A549 (cell line): ENCODE measurements around the gene ECEL1. TPM values are rescaled to one million over a fixed set of nuclear protein-coding genes. Genes with fewer than 3 reads are reported as not detected.

Experiments used
- ATAC-seq, 2 experiments: fragments of 200-7000 bp in 1 of 2; fragments of >200 bp in 1 of 2; cut with Nextera tagmentation in 1 of 2; cut with Tn5 transposase in 1 of 2; 3 replicates each; pipeline versions ENCODE4 v1.8.0 to v1.9.1; 2018 to 2020; ENCODE audit warnings: mild to moderate bottlenecking in 1 of 2, moderate library complexity in 1 of 2
- CTCF ChIA-PET: fragments of 300-600 bp; sonication (Branson Sonifier 250); formaldehyde crosslinking; extraction: SDS; loops from one replicate; lab custom pipeline; 2021; ENCODE audit warnings: antibody characterized with exemption, inconsistent platforms; lab: Yijun Ruan, JAX
- POLR2A ChIA-PET: fragments of 350-600 bp; formaldehyde crosslinking; extraction: SDS; loops from one replicate; lab custom pipeline; 2021; ENCODE audit warnings: antibody characterized with exemption, inconsistent platforms; lab: Yijun Ruan, JAX
- DNase-seq, 2 experiments: peaks; one replicate each; pipeline versions ENCODE4 v3.0.0 to v3.0.0-alpha.2; 2011 to 2016; ENCODE audit warnings: low read depth in 1 of 2, low spot score in 1 of 2
- FAIRE-seq: peaks from 2 replicates; lab custom pipeline; 2011; peaks lifted over from hg19 to GRCh38; lab: Jason Lieb, UNC
- H3K27ac ChIP-seq, 2 experiments: fragments of >200 bp; sonication (Bioruptor Twin); formaldehyde crosslinking; 3 replicates each; pipeline ENCODE4 v1.5.1; 2016 to 2017
- H3K4me1 ChIP-seq: fragments of >200 bp; sonication (Bioruptor Twin); formaldehyde crosslinking; 3 replicates; pipeline ENCODE4 v1.6.1; 2016
- H3K4me2 ChIP-seq: fragments of >200 bp; sonication (Bioruptor Twin); formaldehyde crosslinking; 3 replicates; pipeline ENCODE4 v1.6.1; 2016
- H3K4me3 ChIP-seq: fragments of >200 bp; sonication (Bioruptor Twin); formaldehyde crosslinking; 3 replicates; pipeline ENCODE4 v1.5.1; 2016
- H3K9me3 ChIP-seq: fragments of >200 bp; sonication (Bioruptor Twin); formaldehyde crosslinking; 3 replicates; pipeline ENCODE4 v1.6.1; 2016
- BHLHE40 ChIP-seq: IDR thresholded peaks from 2 replicates; pipeline ENCODE4 v1.6.1; 2012; ENCODE audit warnings: low read depth, low read length, inconsistent platforms
- CHD2 ChIP-seq: fragments of 150-350 bp; IDR thresholded peaks from 2 replicates; pipeline ENCODE4 v1.6.1; 2014; ENCODE audit warnings: low read length; ENCODE audit not compliant: partially characterized antibody
- CHD4 ChIP-seq: fragments of 200-600 bp; sonication (generic); IDR thresholded peaks from 2 replicates; pipeline ENCODE4 v1.6.1; 2016; ENCODE audit warnings: antibody characterized with exemption, mild to moderate bottlenecking, borderline replicate concordance
- ESRRA ChIP-seq: fragments of 150-350 bp; IDR thresholded peaks from 2 replicates; pipeline ENCODE4 v1.6.1; 2014; ENCODE audit warnings: mild to moderate bottlenecking, low read length, borderline replicate concordance
- FOSB ChIP-seq: fragments of 250-450 bp; sonication (Bioruptor Pico); IDR thresholded peaks from 2 replicates; pipeline ENCODE4 v1.5.0; 2020; ENCODE audit warnings: mild to moderate bottlenecking, moderate library complexity
- FOSL2 ChIP-seq, 2 experiments: fragments of 450-650 bp in 1 of 2; fragments of >200 bp in 1 of 2; sonication (Bioruptor Twin) in 1 of 2; formaldehyde crosslinking; IDR thresholded peaks; 2 replicates each; pipeline versions ENCODE4 v1.5.0 to v1.6.1; 2016 to 2020; ENCODE audit warnings: mild to moderate bottlenecking in 1 of 2, moderate library complexity in 1 of 2
- HDAC2 ChIP-seq: fragments of 200-600 bp; sonication (generic); IDR thresholded peaks from 2 replicates; pipeline ENCODE4 v1.6.1; 2016
- HMGXB4 ChIP-seq: fragments of 250-450 bp; sonication (Bioruptor Pico); IDR thresholded peaks from 2 replicates; pipeline ENCODE4 v1.5.0; 2021; ENCODE audit warnings: mild to moderate bottlenecking, moderate library complexity, borderline replicate concordance
- KDM1A ChIP-seq: fragments of 200-600 bp; sonication (generic); IDR thresholded peaks from 2 replicates; pipeline ENCODE4 v1.6.1; 2016; ENCODE audit warnings: low read depth, mild to moderate bottlenecking
- MAZ ChIP-seq: fragments of 150-350 bp; IDR thresholded peaks from 2 replicates; pipeline ENCODE4 v1.6.1; 2014; ENCODE audit warnings: antibody characterized with exemption, low read depth, low read length, borderline replicate concordance
- NPAS2 ChIP-seq: fragments of 250-450 bp; sonication (Bioruptor Pico); IDR thresholded peaks from 2 replicates; pipeline ENCODE4 v1.8.0; 2022; ENCODE audit warnings: mild to moderate bottlenecking, moderate library complexity, borderline replicate concordance
- RAD21 ChIP-seq, 2 experiments: fragments of >200 bp in 1 of 2; sonication (Bioruptor Twin) in 1 of 2; formaldehyde crosslinking in 1 of 2; IDR thresholded peaks in 1 of 2; conservative IDR thresholded peaks in 1 of 2; 2 replicates in 1 of 2; 3 replicates in 1 of 2; pipeline ENCODE4 v1.6.1; 2012 to 2018; ENCODE audit warnings: inconsistent platforms in 1 of 2
- RARB ChIP-seq: fragments of 250-450 bp; sonication (Bioruptor Pico); IDR thresholded peaks from 2 replicates; pipeline ENCODE4 v1.8.0; 2021; ENCODE audit warnings: mild to moderate bottlenecking, moderate library complexity
- SMC3 ChIP-seq: fragments of >200 bp; sonication (Bioruptor Twin); formaldehyde crosslinking; IDR thresholded peaks from 3 replicates; pipeline ENCODE4 v1.6.1; 2018; ENCODE audit warnings: inconsistent platforms
- SREBF2 ChIP-seq: fragments of 450-650 bp; IDR thresholded peaks from 2 replicates; pipeline ENCODE4 v1.6.1; 2014; ENCODE audit warnings: mild to moderate bottlenecking, moderate library complexity
- TP53 ChIP-seq: fragments of 250-450 bp; sonication (Bioruptor Pico); IDR thresholded peaks from 2 replicates; pipeline ENCODE4 v1.5.0; 2021; ENCODE audit warnings: mild to moderate bottlenecking, moderate library complexity
- ZNF302 ChIP-seq: fragments of 250-450 bp; sonication (Bioruptor Pico); IDR thresholded peaks from 2 replicates; pipeline ENCODE4 v1.9.0; 2021; ENCODE audit warnings: inconsistent platforms, mild to moderate bottlenecking, moderate library complexity
- whole genome bisulfite sequencing: methylation state at CpG from one replicate; pipeline ENCODE4 v1.1.6; 2017; ENCODE audit errors: missing lambda C conversion rate; 5-methylcytosine and 5-hydroxymethylcytosine counted together
- polyA plus RNA-seq, 4 experiments: library from polyadenylated mRNA; depleted of rRNA in 3 of 4; stranded (reverse); fragments of >200 nt; fragmentation: RNase III in 1 of 4; extraction: RNeasy Plus Mini Kit Qiagen cat#74134 plus additional on column Dnase treatment in 1 of 4; gene quantifications; 2 replicates in 3 of 4; 3 replicates in 1 of 4; pipeline ENCODE4 v1.2.3, GENCODE V29; 2011 to 2017
- TF ChIP-seq, protein P1 (sequence below): fragments of >200 bp; sonication (Bioruptor Twin); formaldehyde crosslinking; IDR thresholded peaks from 3 replicates; pipeline ENCODE4 v1.6.1; 2016
- TF ChIP-seq, protein P2 (sequence below): fragments of 450-650 bp; IDR thresholded peaks from 2 replicates; pipeline ENCODE4 v1.6.1; 2014; ENCODE audit warnings: antibody characterized with exemption

Gene ECEL1
- polyA plus RNA-seq, 2 of the 4 experiments (the other 2 are of a cell fraction) = 0.12 to 0.18 TPM

GRCh38 chr2:232480201-232481190, 7.1 kb downstream of the ECEL1 start:
- Histone ChIP-seq H3K9me3 (no peaks in the 10 kb centered on the region), H3K27ac (no peak overlapping the region), H3K4me2 (no peak overlapping the region), H3K4me3 (no peak overlapping the region), H3K4me1 (no peaks in the 10 kb centered on the region)
- TF ChIP-seq, protein P1, sequence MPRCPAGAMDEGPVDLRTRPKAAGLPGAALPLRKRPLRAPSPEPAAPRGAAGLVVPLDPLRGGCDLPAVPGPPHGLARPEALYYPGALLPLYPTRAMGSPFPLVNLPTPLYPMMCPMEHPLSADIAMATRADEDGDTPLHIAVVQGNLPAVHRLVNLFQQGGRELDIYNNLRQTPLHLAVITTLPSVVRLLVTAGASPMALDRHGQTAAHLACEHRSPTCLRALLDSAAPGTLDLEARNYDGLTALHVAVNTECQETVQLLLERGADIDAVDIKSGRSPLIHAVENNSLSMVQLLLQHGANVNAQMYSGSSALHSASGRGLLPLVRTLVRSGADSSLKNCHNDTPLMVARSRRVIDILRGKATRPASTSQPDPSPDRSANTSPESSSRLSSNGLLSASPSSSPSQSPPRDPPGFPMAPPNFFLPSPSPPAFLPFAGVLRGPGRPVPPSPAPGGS = no peak
- no peak for TF ChIP-seq CHD2
- no peak for TF ChIP-seq CHD4
- no peak for TF ChIP-seq HMGXB4 (CRISPR knock-in tag)
- ChIA-PET POLR2A (no interaction called here), CTCF (no interaction called here)
- WGBS = 47% methylated on average over 6 of the region's 26 CpGs
- ATAC-seq (no peak; a peak in 2 of 6 replicates), FAIRE-seq (no peak), DNase-seq (no peak)

- no peak for FAIRE-seq
- TF ChIP-seq, protein P2, sequence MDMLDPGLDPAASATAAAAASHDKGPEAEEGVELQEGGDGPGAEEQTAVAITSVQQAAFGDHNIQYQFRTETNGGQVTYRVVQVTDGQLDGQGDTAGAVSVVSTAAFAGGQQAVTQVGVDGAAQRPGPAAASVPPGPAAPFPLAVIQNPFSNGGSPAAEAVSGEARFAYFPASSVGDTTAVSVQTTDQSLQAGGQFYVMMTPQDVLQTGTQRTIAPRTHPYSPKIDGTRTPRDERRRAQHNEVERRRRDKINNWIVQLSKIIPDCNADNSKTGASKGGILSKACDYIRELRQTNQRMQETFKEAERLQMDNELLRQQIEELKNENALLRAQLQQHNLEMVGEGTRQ = no peak
- TF ChIP-seq NPAS2 (no peak), SMC3 (no peak), HDAC2 (no peak), SREBF2 (no peak), KDM1A (no peak), CHD4 (no peak), RAD21 (conservative IDR thresholded peaks at IDR 0.05 in 1 of 2, IDR thresholded peaks at IDR 0.05 in 1 of 2) (no peak), TP53 (CRISPR knock-in tag) (no peak), ZNF302 (no peak), BHLHE40 (no peak), MAZ (no peak), ESRRA (no peak), FOSB (CRISPR knock-in tag) (no peak), FOSL2 (IDR thresholded peaks at IDR 0.05) (no peak), FOSL2 (CRISPR knock-in tag; IDR thresholded peaks at IDR 0.05) (no peak), RARB (CRISPR knock-in tag) (no peak)
- Histone ChIP-seq H3K4me2 (no peak overlapping the region), H3K9me3 (no peaks in the 10 kb centered on the region), H3K27ac (no peak overlapping the region), H3K4me1 (no peaks in the 10 kb centered on the region), H3K4me3 (no peak overlapping the region)
- ChIA-PET POLR2A (no interaction called here), CTCF (interaction anchor here (3.8 kb wide), 1 partner anchor 42 kb away, joined by 19 read pairs; no protein-coding TSS in a partner anchor)
- ATAC-seq = peak; percentile 7 to 67; a peak in 3 of 6 replicates
- WGBS = 63% methylated on average over 9 of the region's 21 CpGs
- no peak for DNase-seq
Measured at GRCh38 chr2:232479341-232480200, 8.1 kb downstream of the ECEL1 start.
